ENCODE measurements around the gene LAMA1. TPM values are rescaled to one million over a fixed set of nuclear protein-coding genes. Genes with fewer than 3 reads are reported as not detected.

Gene LAMA1
- total RNA-seq, 1 experiment from 2014 or later = 17.5 TPM

DNA sequence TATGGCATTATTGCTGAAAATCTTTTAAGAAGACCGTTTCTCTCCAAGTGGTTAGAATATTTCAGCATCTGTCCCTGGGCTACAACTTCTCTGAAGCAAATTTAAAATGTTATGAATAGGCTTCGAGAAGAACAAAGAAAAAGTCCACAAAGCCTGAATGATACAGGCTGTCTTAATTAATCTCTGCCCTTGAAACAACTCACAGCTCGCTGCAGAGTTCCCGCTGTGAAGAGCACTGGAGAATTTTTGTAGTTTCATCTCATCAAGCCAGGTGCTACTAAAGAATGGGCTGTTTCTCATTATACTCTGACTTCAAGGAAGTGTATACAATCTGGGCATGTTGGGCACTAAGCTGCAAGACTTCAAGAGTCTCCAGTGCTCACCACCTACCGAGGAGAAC is 67.6 kb downstream of the LAMA1 start:
- no peaks in the 10 kb centered on the region for H3K27me3 ChIP-seq (ENCODE audit: control insufficient read depth, insufficient read depth, low read length)
- DNase-seq = no peak
- H3K36me3 ChIP-seq (replicated peaks; ENCODE audit: control insufficient read depth, insufficient read depth, low read length) = no peaks in the 10 kb centered on the region
- H3K4me3 ChIP-seq (ENCODE audit: insufficient read depth, low read depth, low read length) = no peak overlapping the region

GRCh38 chr18:7048081-7048480 is 69.5 kb downstream of the LAMA1 start:
- Histone ChIP-seq H3K4me3 (ENCODE audit: insufficient read depth, low read depth, low read length) (no peak overlapping the region), H3K36me3 (replicated peaks; ENCODE audit: control insufficient read depth, insufficient read depth, low read length) (no peaks in the 10 kb centered on the region), H3K27me3 (ENCODE audit: control insufficient read depth, insufficient read depth, low read length) (no peaks in the 10 kb centered on the region)
- no peak for DNase-seq

GRCh38 chr18:7047336-7047735 is 70.3 kb downstream of the LAMA1 start:
- H3K36me3 ChIP-seq (replicated peaks; ENCODE audit: control insufficient read depth, insufficient read depth, low read length) = no peaks in the 10 kb centered on the region
- no peak overlapping the region for H3K4me3 ChIP-seq (ENCODE audit: insufficient read depth, low read depth, low read length)
- H3K27me3 ChIP-seq (ENCODE audit: control insufficient read depth, insufficient read depth, low read length) = no peaks in the 10 kb centered on the region
- DNase-seq = no peak

GRCh38 chr18:7038330-7038851 is 79.2 kb downstream of the LAMA1 start:
- H3K36me3 ChIP-seq (replicated peaks; ENCODE audit: control insufficient read depth, insufficient read depth, low read length) = no peaks in the 10 kb centered on the region; the same call in none of the 2 replicates
- no peak overlapping the region for H3K4me3 ChIP-seq (ENCODE audit: insufficient read depth, low read depth, low read length)
- H3K27me3 ChIP-seq (ENCODE audit: control insufficient read depth, insufficient read depth, low read length) = no peaks in the 10 kb centered on the region

GRCh38 chr18:7037470-7037869 is 80.1 kb downstream of the LAMA1 start:
- no peaks in the 10 kb centered on the region; the same call in none of the 2 replicates for H3K36me3 ChIP-seq (replicated peaks; ENCODE audit: control insufficient read depth, insufficient read depth, low read length)
- no peaks in the 10 kb centered on the region for H3K27me3 ChIP-seq (ENCODE audit: control insufficient read depth, insufficient read depth, low read length)
- no peak for DNase-seq
- H3K4me3 ChIP-seq (ENCODE audit: insufficient read depth, low read depth, low read length) = no peak overlapping the region

More at GRCh38 chr18:7038330-7038851, 79.2 kb downstream of the LAMA1 start:
- DNase-seq = peak; percentile 81

GRCh38 chr18:7035807-7036206 is 81.8 kb downstream of the LAMA1 start:
- H3K4me3 ChIP-seq (ENCODE audit: insufficient read depth, low read depth, low read length) = no peak overlapping the region
- no peak for DNase-seq
- H3K36me3 ChIP-seq (replicated peaks; ENCODE audit: control insufficient read depth, insufficient read depth, low read length) = no peaks in the 10 kb centered on the region; the same call in none of the 2 replicates
- H3K27me3 ChIP-seq (ENCODE audit: control insufficient read depth, insufficient read depth, low read length) = no peaks in the 10 kb centered on the region

DNA sequence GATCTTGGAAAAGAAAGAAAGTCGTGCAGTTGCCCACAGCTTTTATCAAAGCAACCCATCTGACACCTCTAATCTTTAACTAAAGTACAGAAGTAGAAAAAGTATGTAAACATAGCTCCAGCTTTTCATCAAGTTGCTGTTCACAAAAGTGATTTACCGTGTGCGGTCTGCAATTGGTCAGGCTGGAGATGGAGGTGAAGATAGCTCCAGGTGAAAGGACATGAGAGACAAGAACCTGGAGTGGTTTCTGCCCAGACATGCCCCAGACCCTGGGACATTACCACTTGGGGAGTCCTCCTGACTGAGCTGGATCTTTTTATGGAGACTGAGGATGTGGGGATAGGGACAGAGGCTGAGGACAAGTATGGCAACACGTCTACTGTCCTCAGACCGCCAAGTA is 82.7 kb downstream of the LAMA1 start:
- no peak overlapping the region for H3K4me3 ChIP-seq (ENCODE audit: insufficient read depth, low read depth, low read length)
- no peaks in the 10 kb centered on the region for H3K27me3 ChIP-seq (ENCODE audit: control insufficient read depth, insufficient read depth, low read length)
- no peaks in the 10 kb centered on the region; the same call in none of the 2 replicates for H3K36me3 ChIP-seq (replicated peaks; ENCODE audit: control insufficient read depth, insufficient read depth, low read length)
- no peak for DNase-seq

- Histone ChIP-seq H3K27me3 (ENCODE audit: control insufficient read depth, insufficient read depth, low read length) (no peaks in the 10 kb centered on the region), H3K36me3 (replicated peaks; ENCODE audit: control insufficient read depth, insufficient read depth, low read length) (no peaks in the 10 kb centered on the region; the same call in none of the 2 replicates), H3K4me3 (ENCODE audit: insufficient read depth, low read depth, low read length) (no peak overlapping the region)
- DNase-seq = no peak
Observed at GRCh38 chr18:7032537-7032936, 85.1 kb downstream of the LAMA1 start.

DNA sequence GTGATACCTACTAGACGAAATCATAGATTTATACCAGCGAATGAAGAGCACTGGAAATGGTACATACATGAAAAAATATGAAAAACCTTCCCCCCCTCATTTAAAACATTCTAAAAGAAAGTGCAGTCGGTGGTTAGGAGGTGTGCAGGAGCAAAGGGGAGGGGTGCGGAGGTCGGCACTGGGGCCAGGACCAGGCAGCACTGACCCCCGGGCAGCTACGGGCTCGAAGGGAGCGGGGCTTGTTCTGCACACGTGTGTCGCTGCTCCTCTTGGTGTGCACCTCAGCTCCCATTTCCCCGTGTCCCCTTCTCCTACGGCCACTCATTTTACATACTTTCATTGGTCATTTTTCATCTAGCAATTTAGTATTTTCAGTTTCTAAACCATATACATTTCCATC is 89.0 kb downstream of the LAMA1 start:
- no peak for DNase-seq
- H3K36me3 ChIP-seq (replicated peaks; ENCODE audit: control insufficient read depth, insufficient read depth, low read length) = no peaks in the 10 kb centered on the region; the same call in none of the 2 replicates

GRCh38 chr18:7025194-7025593 is 92.4 kb downstream of the LAMA1 start:
- Histone ChIP-seq H3K36me3 (replicated peaks; ENCODE audit: control insufficient read depth, insufficient read depth, low read length) (no peaks in the 10 kb centered on the region; the same call in 1 of the 2 replicates), H3K27me3 (ENCODE audit: control insufficient read depth, insufficient read depth, low read length) (no peaks in the 10 kb centered on the region), H3K4me3 (ENCODE audit: insufficient read depth, low read depth, low read length) (no peak overlapping the region)
- no peak for DNase-seq

More for the DNA sequence above, 89.0 kb downstream of the LAMA1 start:
- no peak overlapping the region for H3K4me3 ChIP-seq (ENCODE audit: insufficient read depth, low read depth, low read length)
- H3K27me3 ChIP-seq (ENCODE audit: control insufficient read depth, insufficient read depth, low read length) = no peaks in the 10 kb centered on the region

DNA sequence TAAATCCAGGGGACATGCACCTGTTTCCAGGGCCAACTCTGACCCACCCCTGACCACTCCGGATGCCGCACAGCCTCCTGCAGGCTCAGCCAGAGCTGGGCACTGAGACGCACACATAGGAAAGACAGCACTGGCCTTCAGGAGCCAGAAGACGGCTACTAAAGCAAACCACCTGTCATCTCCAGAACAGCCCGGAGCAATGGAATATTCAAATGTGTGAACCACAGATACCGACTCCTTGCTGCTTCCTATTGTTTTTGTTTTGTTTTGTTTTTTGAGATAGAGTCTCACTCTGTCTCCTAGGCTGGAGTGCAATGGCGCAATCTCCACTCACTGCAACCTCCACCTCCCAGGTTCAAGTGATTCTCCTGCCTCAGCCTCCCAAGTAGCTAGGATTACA is 94.0 kb downstream of the LAMA1 start:
- Histone ChIP-seq H3K27me3 (ENCODE audit: control insufficient read depth, insufficient read depth, low read length) (no peaks in the 10 kb centered on the region), H3K4me3 (ENCODE audit: insufficient read depth, low read depth, low read length) (no peak overlapping the region), H3K36me3 (replicated peaks; ENCODE audit: control insufficient read depth, insufficient read depth, low read length) (no peaks in the 10 kb centered on the region; the same call in 1 of the 2 replicates)
- no peak for DNase-seq

DNA sequence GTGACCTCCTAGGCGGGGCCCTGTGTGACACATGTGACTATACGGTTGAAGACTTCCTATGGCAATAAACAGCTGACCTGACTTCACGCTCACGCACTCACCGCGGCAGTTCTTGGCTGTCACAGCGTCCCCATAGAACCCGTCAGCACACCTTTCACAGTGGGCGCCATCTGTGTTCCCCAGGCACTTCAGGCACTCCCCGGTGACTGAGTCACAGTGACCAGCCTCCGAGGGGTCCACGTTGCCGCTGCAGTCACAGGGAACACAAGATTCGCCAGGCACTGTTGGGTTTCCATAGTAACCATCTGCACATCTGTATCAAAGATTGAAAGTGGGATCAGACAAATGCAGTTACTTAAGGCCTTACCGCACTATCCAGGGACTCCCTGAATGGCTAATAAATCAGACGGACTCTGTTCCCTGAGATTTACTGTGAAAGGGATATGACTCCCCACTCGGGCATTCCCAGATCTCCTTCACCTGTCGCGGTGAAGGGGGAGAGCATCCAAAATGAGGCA is 94.5 kb downstream of the LAMA1 start:
- no peaks in the 10 kb centered on the region for H3K27me3 ChIP-seq (ENCODE audit: control insufficient read depth, insufficient read depth, low read length)
- H3K36me3 ChIP-seq (replicated peaks; ENCODE audit: control insufficient read depth, insufficient read depth, low read length) = no peaks in the 10 kb centered on the region; the same call in 1 of the 2 replicates
- no peak overlapping the region for H3K4me3 ChIP-seq (ENCODE audit: insufficient read depth, low read depth, low read length)
- DNase-seq = no peak

GRCh38 chr18:7021994-7022840 is 95.4 kb downstream of the LAMA1 start:
- H3K4me3 ChIP-seq (ENCODE audit: insufficient read depth, low read depth, low read length) = no peak overlapping the region
- H3K27me3 ChIP-seq (ENCODE audit: control insufficient read depth, insufficient read depth, low read length) = no peaks in the 10 kb centered on the region
- H3K36me3 ChIP-seq (replicated peaks; ENCODE audit: control insufficient read depth, insufficient read depth, low read length) = no peaks in the 10 kb centered on the region; the same call in 1 of the 2 replicates
- peak; percentile 69 for DNase-seq

- Histone ChIP-seq H3K36me3 (replicated peaks; ENCODE audit: control insufficient read depth, insufficient read depth, low read length) (no peaks in the 10 kb centered on the region; the same call in 1 of the 2 replicates), H3K4me3 (ENCODE audit: insufficient read depth, low read depth, low read length) (no peak overlapping the region), H3K27me3 (ENCODE audit: control insufficient read depth, insufficient read depth, low read length) (no peaks in the 10 kb centered on the region)
- DNase-seq = peak; percentile 81
Observed at GRCh38 chr18:7020995-7021777, 96.4 kb downstream of the LAMA1 start.
